Measurements from ENCODE around the gene FARP1. TPM values are rescaled to one million over a fixed set of nuclear protein-coding genes. Genes with fewer than 3 reads are reported as not detected.

Gene FARP1
- total RNA-seq, 2 donors from 2014 or later: 1.0 to 2.2 TPM

- ATAC-seq (no peak), DNase-seq (ENCODE audit: low spot score) (no peak)
- H3K36me3 Mint-ChIP-seq: no peaks in the 10 kb centered on the region
- no peaks in the 10 kb centered on the region for H3K9me3 Mint-ChIP-seq
- H3K27me3 Mint-ChIP-seq: peaks cover 7 to 16% of the 10 kb centered on the region in 2 donors
- no peaks in the 10 kb centered on the region for H3K4me1 Mint-ChIP-seq (ENCODE audit: low read depth in 2 of 2)
- H3K27ac Mint-ChIP-seq: no peak overlapping the region
- H3K4me3 Mint-ChIP-seq: no peak overlapping the region
These were observed 152.5 kb downstream of the FARP1 start for GRCh38 chr13:98295371-98295770.

- H3K4me3 Mint-ChIP-seq: no peak overlapping the region
- H3K36me3 Mint-ChIP-seq: no peaks in the 10 kb centered on the region
- ATAC-seq (no peak), DNase-seq (ENCODE audit: low spot score) (no peak)
- no peaks in the 10 kb centered on the region for H3K9me3 Mint-ChIP-seq
- no peaks in the 10 kb centered on the region for H3K4me1 Mint-ChIP-seq (ENCODE audit: low read depth in 2 of 2)
- no peak overlapping the region for H3K27ac Mint-ChIP-seq
- H3K27me3 Mint-ChIP-seq: peaks cover 7 to 16% of the 10 kb centered on the region in 2 donors
These were observed 154.2 kb downstream of the FARP1 start for GRCh38 chr13:98297051-98297450.

GRCh38 chr13:98297745-98298144, 154.9 kb downstream of the FARP1 start:
- H3K27ac Mint-ChIP-seq: no peak overlapping the region
- ATAC-seq: no peak
- no peaks in the 10 kb centered on the region for H3K36me3 Mint-ChIP-seq
- peaks cover 14 to 23% of the 10 kb centered on the region in 2 donors for H3K27me3 Mint-ChIP-seq
- H3K4me3 Mint-ChIP-seq: no peak overlapping the region
- no peaks in the 10 kb centered on the region for H3K4me1 Mint-ChIP-seq (ENCODE audit: low read depth in 2 of 2)
- H3K9me3 Mint-ChIP-seq: no peaks in the 10 kb centered on the region
- no peak for DNase-seq (ENCODE audit: low spot score)

GRCh38 chr13:98298599-98298998, 155.7 kb downstream of the FARP1 start:
- Mint-ChIP-seq H3K9me3 (no peaks in the 10 kb centered on the region), H3K4me3 (no peak overlapping the region), H3K4me1 (ENCODE audit: low read depth in 2 of 2) (no peaks in the 10 kb centered on the region), H3K27me3 (peaks cover 16 to 26% of the 10 kb centered on the region in 2 donors), H3K27ac (no peak overlapping the region), H3K36me3 (no peaks in the 10 kb centered on the region)
- no peak for ATAC-seq
- DNase-seq (ENCODE audit: low spot score): no peak

GRCh38 chr13:98299235-98299965, 156.5 kb downstream of the FARP1 start:
- Mint-ChIP-seq H3K9me3 (no peaks in the 10 kb centered on the region), H3K27ac (no peak overlapping the region), H3K27me3 (peaks cover 16 to 26% of the 10 kb centered on the region in 2 donors), H3K36me3 (no peaks in the 10 kb centered on the region), H3K4me3 (no peak overlapping the region), H3K4me1 (ENCODE audit: low read depth in 2 of 2) (no peaks in the 10 kb centered on the region)
- ATAC-seq: no peak
- DNase-seq (ENCODE audit: low spot score): no peak

- no peaks in the 10 kb centered on the region for H3K9me3 Mint-ChIP-seq
- no peak overlapping the region for H3K4me3 Mint-ChIP-seq
- no peak overlapping the region for H3K27ac Mint-ChIP-seq
- peak in 1 of 2 donors; percentile 21 for ATAC-seq
- no peaks in the 10 kb centered on the region for H3K4me1 Mint-ChIP-seq (ENCODE audit: low read depth in 2 of 2)
- DNase-seq (ENCODE audit: low spot score): no peak
- H3K27me3 Mint-ChIP-seq: peaks cover 16 to 26% of the 10 kb centered on the region in 2 donors
- no peaks in the 10 kb centered on the region for H3K36me3 Mint-ChIP-seq
These were observed 157.1 kb downstream of the FARP1 start for GRCh38 chr13:98299966-98300350.

- no peaks in the 10 kb centered on the region for H3K36me3 Mint-ChIP-seq
- no peak overlapping the region for H3K27ac Mint-ChIP-seq
- peaks cover 16 to 29% of the 10 kb centered on the region in 2 donors for H3K27me3 Mint-ChIP-seq
- ATAC-seq (no peak), DNase-seq (ENCODE audit: low spot score) (no peak)
- H3K9me3 Mint-ChIP-seq: no peaks in the 10 kb centered on the region
- no peak overlapping the region for H3K4me3 Mint-ChIP-seq
- H3K4me1 Mint-ChIP-seq (ENCODE audit: low read depth in 2 of 2): no peaks in the 10 kb centered on the region
These were observed 158.2 kb downstream of the FARP1 start for GRCh38 chr13:98300956-98301641.

GRCh38 chr13:98301721-98302120, 158.8 kb downstream of the FARP1 start:
- Mint-ChIP-seq H3K27ac (no peak overlapping the region), H3K9me3 (no peaks in the 10 kb centered on the region), H3K4me1 (ENCODE audit: low read depth in 2 of 2) (no peaks in the 10 kb centered on the region), H3K27me3 (peaks cover 16 to 24% of the 10 kb centered on the region in 2 donors), H3K36me3 (no peaks in the 10 kb centered on the region), H3K4me3 (no peak overlapping the region)
- DNase-seq (ENCODE audit: low spot score): no peak
- ATAC-seq: no peak

GRCh38 chr13:98303858-98304257, 161.0 kb downstream of the FARP1 start:
- DNase-seq (ENCODE audit: low spot score): no peak
- H3K36me3 Mint-ChIP-seq: no peaks in the 10 kb centered on the region
- no peak for ATAC-seq
- H3K9me3 Mint-ChIP-seq: no peaks in the 10 kb centered on the region
- H3K27me3 Mint-ChIP-seq: peaks cover 13 to 26% of the 10 kb centered on the region in 2 donors
- H3K27ac Mint-ChIP-seq: no peak overlapping the region
- H3K4me3 Mint-ChIP-seq: no peak overlapping the region
- H3K4me1 Mint-ChIP-seq (ENCODE audit: low read depth in 2 of 2): no peaks in the 10 kb centered on the region

- DNase-seq (ENCODE audit: low spot score): no peak
- H3K9me3 Mint-ChIP-seq: no peaks in the 10 kb centered on the region
These were observed 162.8 kb downstream of the FARP1 start for GRCh38 chr13:98305670-98306069.

GRCh38 chr13:98307463-98308085, 164.7 kb downstream of the FARP1 start:
- ATAC-seq: no peak
- Mint-ChIP-seq H3K27ac (no peak overlapping the region), H3K4me1 (ENCODE audit: low read depth in 2 of 2) (no peaks in the 10 kb centered on the region), H3K9me3 (no peaks in the 10 kb centered on the region), H3K27me3 (peaks cover 8 to 20% of the 10 kb centered on the region in 2 donors), H3K36me3 (no peaks in the 10 kb centered on the region), H3K4me3 (no peak overlapping the region)
- DNase-seq (ENCODE audit: low spot score): no peak

More at GRCh38 chr13:98305670-98306069, 162.8 kb downstream of the FARP1 start:
- Mint-ChIP-seq H3K27ac (no peak overlapping the region), H3K36me3 (no peaks in the 10 kb centered on the region), H3K4me3 (no peak overlapping the region), H3K4me1 (ENCODE audit: low read depth in 2 of 2) (no peaks in the 10 kb centered on the region), H3K27me3 (peaks cover 13 to 25% of the 10 kb centered on the region in 2 donors)
- no peak for ATAC-seq

- ATAC-seq: no peak
- H3K36me3 Mint-ChIP-seq: no peaks in the 10 kb centered on the region
- peaks cover 3 to 16% of the 10 kb centered on the region in 2 donors for H3K27me3 Mint-ChIP-seq
- H3K4me1 Mint-ChIP-seq (ENCODE audit: low read depth in 2 of 2): no peaks in the 10 kb centered on the region
- no peaks in the 10 kb centered on the region for H3K9me3 Mint-ChIP-seq
- DNase-seq (ENCODE audit: low spot score): no peak
- no peak overlapping the region for H3K27ac Mint-ChIP-seq
- H3K4me3 Mint-ChIP-seq: no peak overlapping the region
These were observed 165.4 kb downstream of the FARP1 start for GRCh38 chr13:98308086-98308911.

- no peaks in the 10 kb centered on the region for H3K36me3 Mint-ChIP-seq
- no peak overlapping the region for H3K4me3 Mint-ChIP-seq
- ATAC-seq (no peak), DNase-seq (ENCODE audit: low spot score) (no peak)
- no peaks in the 10 kb centered on the region for H3K4me1 Mint-ChIP-seq (ENCODE audit: low read depth in 2 of 2)
- no peak overlapping the region for H3K27ac Mint-ChIP-seq
- H3K27me3 Mint-ChIP-seq: peaks cover 3 to 16% of the 10 kb centered on the region in 2 donors
- H3K9me3 Mint-ChIP-seq: no peaks in the 10 kb centered on the region
These were observed 166.9 kb downstream of the FARP1 start for GRCh38 chr13:98309569-98310335.

All from natural killer cell treated with Interleukin-12 subunit alpha and Interleukin-12 subunit beta and Interleukin-15 and Interleukin-18, amount 100 ng/mL, for 72 hours (primary cell).